ENCODE results near the gene NTMT2. TPM values are rescaled to one million over a fixed set of nuclear protein-coding genes. Genes with fewer than 3 reads are reported as not detected.

The NTMT2 gene
- total RNA-seq, 1 donor from 2014 or later: not detected

DNA sequence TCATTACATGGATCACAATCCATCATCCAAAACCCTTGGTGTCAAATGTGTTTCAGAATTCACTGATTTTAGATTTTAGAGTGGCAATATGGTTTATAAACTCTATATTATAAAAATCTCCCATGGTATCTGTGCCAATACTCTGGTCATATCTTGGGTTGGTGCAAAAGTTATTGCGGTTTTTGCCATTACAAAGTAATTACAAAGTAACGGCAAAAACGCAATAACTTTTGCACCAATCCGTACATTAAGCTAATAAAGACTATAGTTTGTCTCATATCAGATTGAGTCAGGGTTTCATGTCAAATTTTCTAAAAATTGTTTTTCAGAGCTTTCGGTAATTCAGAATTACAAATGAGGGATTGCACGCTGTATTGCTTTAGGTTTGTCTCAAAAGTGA is 23.4 kb upstream of the NTMT2 start:
- TF ChIP-seq, protein P1, sequence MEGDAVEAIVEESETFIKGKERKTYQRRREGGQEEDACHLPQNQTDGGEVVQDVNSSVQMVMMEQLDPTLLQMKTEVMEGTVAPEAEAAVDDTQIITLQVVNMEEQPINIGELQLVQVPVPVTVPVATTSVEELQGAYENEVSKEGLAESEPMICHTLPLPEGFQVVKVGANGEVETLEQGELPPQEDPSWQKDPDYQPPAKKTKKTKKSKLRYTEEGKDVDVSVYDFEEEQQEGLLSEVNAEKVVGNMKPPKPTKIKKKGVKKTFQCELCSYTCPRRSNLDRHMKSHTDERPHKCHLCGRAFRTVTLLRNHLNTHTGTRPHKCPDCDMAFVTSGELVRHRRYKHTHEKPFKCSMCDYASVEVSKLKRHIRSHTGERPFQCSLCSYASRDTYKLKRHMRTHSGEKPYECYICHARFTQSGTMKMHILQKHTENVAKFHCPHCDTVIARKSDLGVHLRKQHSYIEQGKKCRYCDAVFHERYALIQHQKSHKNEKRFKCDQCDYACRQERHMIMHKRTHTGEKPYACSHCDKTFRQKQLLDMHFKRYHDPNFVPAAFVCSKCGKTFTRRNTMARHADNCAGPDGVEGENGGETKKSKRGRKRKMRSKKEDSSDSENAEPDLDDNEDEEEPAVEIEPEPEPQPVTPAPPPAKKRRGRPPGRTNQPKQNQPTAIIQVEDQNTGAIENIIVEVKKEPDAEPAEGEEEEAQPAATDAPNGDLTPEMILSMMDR (IDR thresholded peaks at IDR 0.05; ENCODE audit: insufficient read depth, low read length, severe bottlenecking): no peak
- Histone ChIP-seq H3K36me3 (ENCODE audit: control insufficient read depth, insufficient read depth, low read length) (no peaks in the 10 kb centered on the region), H3K4me3 (ENCODE audit: low read depth, low read length) (no peak overlapping the region), H3K27me3 (ENCODE audit: control insufficient read depth, insufficient read depth, low read length) (no peaks in the 10 kb centered on the region)
- DNase-seq (ENCODE audit: low read depth) (no peak), FAIRE-seq (no peak)

DNA sequence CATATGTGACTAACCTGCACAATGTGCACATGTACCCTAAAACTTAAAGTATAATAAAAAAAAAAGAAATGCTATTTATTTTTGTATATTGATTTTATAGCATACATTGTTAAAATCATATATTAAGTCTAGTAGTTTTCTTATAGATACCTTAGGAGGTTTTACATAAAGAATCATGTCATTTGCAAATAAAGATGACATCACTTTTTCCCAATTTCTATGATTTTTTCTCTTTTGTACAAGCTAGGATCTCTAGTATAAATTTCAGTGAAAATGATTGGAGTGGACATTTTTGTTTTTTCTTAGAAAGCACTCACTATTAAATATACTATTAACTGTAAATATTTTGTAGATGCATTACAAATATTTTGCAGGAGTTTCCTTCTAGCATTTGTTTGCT is 20.5 kb upstream of the NTMT2 start:
- TF ChIP-seq, protein P1 (IDR thresholded peaks at IDR 0.05; ENCODE audit: insufficient read depth, low read length, severe bottlenecking): no peak
- FAIRE-seq (no peak), DNase-seq (ENCODE audit: low read depth) (no peak)
- Histone ChIP-seq H3K4me3 (ENCODE audit: low read depth, low read length) (no peak overlapping the region), H3K27me3 (ENCODE audit: control insufficient read depth, insufficient read depth, low read length) (no peaks in the 10 kb centered on the region), H3K36me3 (ENCODE audit: control insufficient read depth, insufficient read depth, low read length) (no peaks in the 10 kb centered on the region)

DNA sequence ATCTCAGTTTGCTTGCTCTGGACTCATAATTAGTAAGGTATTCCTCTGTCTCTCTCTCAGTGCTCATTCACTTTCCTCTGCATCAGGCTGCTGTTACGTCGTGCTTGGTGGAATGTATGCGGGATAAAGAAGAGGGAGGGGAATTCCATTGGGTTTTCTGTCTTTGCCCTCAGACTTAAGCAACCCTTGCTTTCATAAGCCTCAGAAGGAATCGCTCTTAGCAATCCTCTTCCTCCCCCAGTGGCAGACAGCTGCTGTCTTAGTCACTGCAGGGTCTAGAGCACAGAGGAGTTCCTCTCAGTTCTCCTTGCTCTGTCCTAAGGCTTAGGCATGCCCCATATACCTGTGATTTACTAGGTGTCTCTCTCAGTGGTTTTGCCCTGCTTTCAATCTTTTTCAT is 19.1 kb upstream of the NTMT2 start:
- DNase-seq (ENCODE audit: low read depth) (peak; percentile 70), FAIRE-seq (no peak)
- H3K27me3 ChIP-seq (ENCODE audit: control insufficient read depth, insufficient read depth, low read length): no peaks in the 10 kb centered on the region
- TF ChIP-seq, protein P1 (IDR thresholded peaks at IDR 0.05; ENCODE audit: insufficient read depth, low read length, severe bottlenecking): no peak
- H3K4me3 ChIP-seq (ENCODE audit: low read depth, low read length): no peak overlapping the region
- H3K36me3 ChIP-seq (ENCODE audit: control insufficient read depth, insufficient read depth, low read length): no peaks in the 10 kb centered on the region

DNA sequence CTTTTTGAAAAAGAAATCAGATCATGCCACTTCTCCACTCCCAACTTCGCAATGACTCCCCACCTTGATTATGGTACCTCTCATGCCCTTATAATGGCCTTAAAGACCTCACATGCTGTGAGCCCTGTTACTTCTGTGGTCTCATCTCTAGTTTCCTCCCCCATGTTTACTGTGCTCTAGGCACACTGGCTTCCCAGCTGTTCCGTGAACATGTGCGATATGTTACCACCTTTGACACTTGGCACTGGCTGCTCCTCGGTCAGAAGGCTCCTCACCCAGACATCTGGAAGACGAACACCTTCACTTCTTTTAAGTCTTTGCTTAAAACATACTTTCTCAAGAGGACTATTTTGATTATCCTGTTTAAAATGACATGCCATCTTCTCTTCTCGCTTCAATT is 14.3 kb upstream of the NTMT2 start:
- FAIRE-seq: no peak
- Histone ChIP-seq H3K36me3 (ENCODE audit: control insufficient read depth, insufficient read depth, low read length) (no peaks in the 10 kb centered on the region), H3K27me3 (ENCODE audit: control insufficient read depth, insufficient read depth, low read length) (no peaks in the 10 kb centered on the region), H3K4me3 (ENCODE audit: low read depth, low read length) (no peak overlapping the region)
- TF ChIP-seq, protein P1 (IDR thresholded peaks at IDR 0.05; ENCODE audit: insufficient read depth, low read length, severe bottlenecking): no peak
- DNase-seq (ENCODE audit: low read depth): no peak

DNA sequence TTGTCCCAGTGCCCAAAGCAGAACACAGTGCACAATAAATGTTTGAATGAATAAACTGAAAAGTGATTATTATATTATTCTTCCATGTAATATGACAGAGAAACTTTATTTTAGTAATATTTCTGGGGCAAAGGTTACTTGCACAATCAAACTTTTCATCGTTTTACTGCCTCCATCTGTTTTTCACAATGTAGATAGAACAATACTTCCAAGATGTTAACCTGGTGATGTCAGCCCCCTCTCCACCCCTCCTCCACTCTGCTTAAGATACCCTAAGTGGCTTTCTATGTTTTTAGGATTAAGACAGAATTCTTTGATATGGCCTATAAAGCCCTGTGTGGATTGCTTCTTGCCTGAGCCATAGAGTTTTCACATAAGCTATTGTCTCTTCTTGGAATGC is 13.8 kb upstream of the NTMT2 start:
- TF ChIP-seq, protein P1 (IDR thresholded peaks at IDR 0.05; ENCODE audit: insufficient read depth, low read length, severe bottlenecking): no peak

DNA sequence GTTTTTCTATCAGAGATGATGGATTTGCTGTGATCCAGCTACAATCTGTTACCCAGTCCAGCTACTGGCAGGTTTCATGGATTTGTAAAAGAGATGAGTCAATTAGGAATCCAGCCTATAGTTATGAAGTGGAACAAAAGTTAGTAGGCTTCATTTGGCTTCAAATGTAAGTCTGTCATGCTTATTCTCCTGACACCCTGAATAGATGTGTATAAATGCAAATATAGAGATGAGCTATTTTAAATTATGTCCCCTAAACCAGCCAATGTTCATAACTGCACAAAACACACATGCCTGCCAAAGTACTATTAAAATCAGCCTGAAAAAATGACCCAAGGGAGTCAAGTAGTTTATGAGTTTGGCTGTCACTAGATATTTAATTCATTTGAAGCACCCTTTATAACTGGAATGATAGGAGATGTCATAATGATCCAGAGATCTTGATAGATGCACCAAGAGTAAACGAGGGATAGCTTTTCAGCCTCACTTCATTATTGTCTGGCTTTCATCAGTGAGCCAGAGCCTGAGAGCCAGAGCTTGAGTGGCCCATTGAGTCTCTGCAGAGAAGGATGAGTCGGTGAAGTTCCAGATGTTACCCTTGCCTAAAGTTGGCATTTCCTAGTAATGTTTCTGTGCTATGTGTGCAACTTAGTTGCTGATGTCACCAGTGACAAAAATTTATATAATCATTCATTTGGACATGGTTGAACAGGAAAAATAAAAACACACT is 11.8 kb upstream of the NTMT2 start:
- FAIRE-seq (no peak), DNase-seq (ENCODE audit: low read depth) (no peak)
- TF ChIP-seq, protein P1 (IDR thresholded peaks at IDR 0.05; ENCODE audit: insufficient read depth, low read length, severe bottlenecking): no peak
- H3K36me3 ChIP-seq (ENCODE audit: control insufficient read depth, insufficient read depth, low read length): no peaks in the 10 kb centered on the region
- H3K4me3 ChIP-seq (ENCODE audit: low read depth, low read length): no peak overlapping the region
- no peaks in the 10 kb centered on the region for H3K27me3 ChIP-seq (ENCODE audit: control insufficient read depth, insufficient read depth, low read length)

More for the DNA sequence above, 13.8 kb upstream of the NTMT2 start:
- Histone ChIP-seq H3K27me3 (ENCODE audit: control insufficient read depth, insufficient read depth, low read length) (no peaks in the 10 kb centered on the region), H3K4me3 (ENCODE audit: low read depth, low read length) (no peak overlapping the region), H3K36me3 (ENCODE audit: control insufficient read depth, insufficient read depth, low read length) (no peaks in the 10 kb centered on the region)
- FAIRE-seq: no peak
- DNase-seq (ENCODE audit: low read depth): no peak
